ENCODE results near the gene LIF.

GRCh38 chr22:30266445-30267381, 20.2 kb upstream of the LIF start, which contains the start of gene OSM:
- TF ChIP-seq CTCF (IDR thresholded peaks at IDR 0.05 in 4 of 5, conservative IDR thresholded peaks at IDR 0.05 in 1 of 5) (no peak), POLR2A (IDR thresholded peaks at IDR 0.05) (no peak)
